K562 (cell line): ENCODE measurements around the gene FAM20C. TPM values are rescaled to one million over a fixed set of nuclear protein-coding genes. Genes with fewer than 3 reads are reported as not detected.
A peak's percentile ranks its signal among the peaks of the same experiment; 100 is the strongest.

Experiments used
- ATF7 ChIP-seq: fragments of 450-650 bp; IDR thresholded peaks from 2 replicates; pipeline ENCODE4 v1.7.1; 2014; ENCODE audit warnings: mild to moderate bottlenecking, moderate library complexity
- BDP1 ChIP-seq: IDR thresholded peaks from 3 replicates; pipeline ENCODE4 v1.6.1; 2011; ENCODE audit not compliant: insufficient read length, insufficient read depth
- CBX3 ChIP-seq, 2 experiments: IDR thresholded peaks; 1 replicate in 1 of 2; 2 replicates in 1 of 2; pipeline ENCODE4 v1.6.1; 2012; ENCODE audit warnings: inconsistent platforms in 2 of 2, low read length in 2 of 2, borderline replicate concordance in 1 of 2, control low read depth in 1 of 2
- EP400 ChIP-seq: fragments of 450-650 bp; IDR thresholded peaks from 2 replicates; pipeline ENCODE4 v1.6.1; 2017; ENCODE audit warnings: antibody characterized with exemption, mild to moderate bottlenecking, moderate library complexity
- MCM3 ChIP-seq: fragments of 450-650 bp; IDR thresholded peaks from 2 replicates; pipeline ENCODE4 v1.6.1; 2016
- NRF1 ChIP-seq, 2 experiments: fragments of 450-650 bp; IDR thresholded peaks in 1 of 2; conservative IDR thresholded peaks in 1 of 2; 2 replicates each; pipeline ENCODE4 v1.6.1; 2014; ENCODE audit warnings: mild to moderate bottlenecking in 2 of 2
- RBM39 ChIP-seq: fragments of 200-400 bp; formaldehyde crosslinking; optimal IDR thresholded peaks from 2 replicates; pipeline ENCODE3; 2018; ENCODE audit warnings: low read depth, low read length
- SMARCC2 ChIP-seq: fragments of 450-650 bp; IDR thresholded peaks from 2 replicates; pipeline ENCODE4 v1.6.1; 2017; ENCODE audit warnings: antibody characterized with exemption, moderate library complexity, mild to moderate bottlenecking, low read depth
- SMARCE1 ChIP-seq: fragments of 450-650 bp; IDR thresholded peaks from 2 replicates; pipeline ENCODE4 v1.7.1; 2016; ENCODE audit warnings: mild to moderate bottlenecking
- SRSF9 ChIP-seq: fragments of 200-400 bp; formaldehyde crosslinking; IDR thresholded peaks from 2 replicates; pipeline ENCODE4 v1.6.1; 2017; ENCODE audit warnings: low read depth, low read length, borderline replicate concordance
- polyA plus RNA-seq, 8 experiments: library from polyadenylated mRNA; depleted of rRNA in 4 of 8; stranded (reverse) in 5 of 8; unstranded in 3 of 8; fragments of >200 nt; fragmentation: Nextera tagmentation in 2 of 8; fragmentation: Illumina TruSeq in 1 of 8; extraction: Ambion mirVana in 2 of 8; extraction: Trizol in 1 of 8; gene quantifications; 2 replicates each; pipeline versions ENCODE4 v1.2.1 to v1.2.3, GENCODE V29; 2011 to 2014; ENCODE audit warnings: inconsistent platforms in 1 of 8, missing spikeins in 1 of 8
- total RNA-seq, 7 experiments: library from RNA; depleted of rRNA in 6 of 7; stranded (reverse); fragments of >200 nt in 6 of 7; fragmentation: Illumina TruSeq in 2 of 7; extraction: Trizol in 2 of 7; gene quantifications; 2 replicates each; pipeline versions ENCODE4 v1.2.1 to v1.2.3, GENCODE V29; 2011 to 2021; ENCODE audit warnings: low replicate concordance in 1 of 7
- TF ChIP-seq, protein P1 (sequence below): fragments of 450-650 bp; IDR thresholded peaks from 2 replicates; pipeline ENCODE4 v1.6.1; 2016; ENCODE audit warnings: mild to moderate bottlenecking, moderate library complexity
- TF ChIP-seq, protein P2 (sequence below): sonication (generic); formaldehyde crosslinking; IDR thresholded peaks from 2 replicates; pipeline ENCODE4 v1.8.1; 2022; ENCODE audit warnings: missing genetic modification reagents
- TF ChIP-seq, protein P3 (sequence below): fragments of 450-650 bp; formaldehyde crosslinking; IDR thresholded peaks from 2 replicates; pipeline ENCODE4 v1.4.0; 2022; ENCODE audit warnings: missing genetic modification characterization

Gene FAM20C
- total and polyA plus RNA-seq, 9 of the 15 experiments (the other 6 are each of a cell fraction or from before 2014, with no cell fraction given) = 0.09 TPM; not detected in 8

DNA sequence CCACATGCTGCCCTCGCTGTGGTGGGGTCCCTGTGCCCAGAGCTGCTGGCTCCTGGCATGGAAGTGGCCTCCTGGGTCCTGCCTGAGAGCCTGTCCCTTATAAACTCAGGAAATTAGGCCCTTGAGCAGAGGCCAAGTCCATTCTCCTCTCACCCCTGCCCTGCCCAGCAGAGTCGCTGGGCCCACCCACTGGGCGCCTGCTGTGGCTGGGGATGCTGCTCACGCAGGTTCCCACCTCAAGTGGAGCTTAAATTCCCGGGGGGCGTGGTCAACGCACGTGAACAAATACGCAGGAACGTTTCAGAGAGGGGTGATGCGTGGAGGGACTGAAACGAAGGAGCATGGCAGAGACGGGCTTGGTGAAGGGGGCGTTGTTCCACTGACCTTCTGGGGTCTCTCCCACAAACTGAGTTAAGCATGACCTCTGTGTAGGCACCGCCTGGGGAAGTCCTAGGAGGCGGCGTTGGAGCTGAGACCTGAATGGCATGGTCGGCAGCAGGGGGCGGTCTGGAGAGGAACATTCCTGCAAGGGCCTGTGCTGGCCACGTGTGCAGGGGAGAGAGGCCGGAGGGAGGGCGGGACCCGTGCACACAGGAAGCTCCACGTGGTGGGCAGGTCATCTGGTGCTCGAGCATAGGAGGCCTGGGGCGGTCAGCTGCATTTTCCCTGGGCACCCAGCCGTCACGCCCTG, 27.9 kb downstream of the FAM20C start (continued):
- TF ChIP-seq, protein P1, sequence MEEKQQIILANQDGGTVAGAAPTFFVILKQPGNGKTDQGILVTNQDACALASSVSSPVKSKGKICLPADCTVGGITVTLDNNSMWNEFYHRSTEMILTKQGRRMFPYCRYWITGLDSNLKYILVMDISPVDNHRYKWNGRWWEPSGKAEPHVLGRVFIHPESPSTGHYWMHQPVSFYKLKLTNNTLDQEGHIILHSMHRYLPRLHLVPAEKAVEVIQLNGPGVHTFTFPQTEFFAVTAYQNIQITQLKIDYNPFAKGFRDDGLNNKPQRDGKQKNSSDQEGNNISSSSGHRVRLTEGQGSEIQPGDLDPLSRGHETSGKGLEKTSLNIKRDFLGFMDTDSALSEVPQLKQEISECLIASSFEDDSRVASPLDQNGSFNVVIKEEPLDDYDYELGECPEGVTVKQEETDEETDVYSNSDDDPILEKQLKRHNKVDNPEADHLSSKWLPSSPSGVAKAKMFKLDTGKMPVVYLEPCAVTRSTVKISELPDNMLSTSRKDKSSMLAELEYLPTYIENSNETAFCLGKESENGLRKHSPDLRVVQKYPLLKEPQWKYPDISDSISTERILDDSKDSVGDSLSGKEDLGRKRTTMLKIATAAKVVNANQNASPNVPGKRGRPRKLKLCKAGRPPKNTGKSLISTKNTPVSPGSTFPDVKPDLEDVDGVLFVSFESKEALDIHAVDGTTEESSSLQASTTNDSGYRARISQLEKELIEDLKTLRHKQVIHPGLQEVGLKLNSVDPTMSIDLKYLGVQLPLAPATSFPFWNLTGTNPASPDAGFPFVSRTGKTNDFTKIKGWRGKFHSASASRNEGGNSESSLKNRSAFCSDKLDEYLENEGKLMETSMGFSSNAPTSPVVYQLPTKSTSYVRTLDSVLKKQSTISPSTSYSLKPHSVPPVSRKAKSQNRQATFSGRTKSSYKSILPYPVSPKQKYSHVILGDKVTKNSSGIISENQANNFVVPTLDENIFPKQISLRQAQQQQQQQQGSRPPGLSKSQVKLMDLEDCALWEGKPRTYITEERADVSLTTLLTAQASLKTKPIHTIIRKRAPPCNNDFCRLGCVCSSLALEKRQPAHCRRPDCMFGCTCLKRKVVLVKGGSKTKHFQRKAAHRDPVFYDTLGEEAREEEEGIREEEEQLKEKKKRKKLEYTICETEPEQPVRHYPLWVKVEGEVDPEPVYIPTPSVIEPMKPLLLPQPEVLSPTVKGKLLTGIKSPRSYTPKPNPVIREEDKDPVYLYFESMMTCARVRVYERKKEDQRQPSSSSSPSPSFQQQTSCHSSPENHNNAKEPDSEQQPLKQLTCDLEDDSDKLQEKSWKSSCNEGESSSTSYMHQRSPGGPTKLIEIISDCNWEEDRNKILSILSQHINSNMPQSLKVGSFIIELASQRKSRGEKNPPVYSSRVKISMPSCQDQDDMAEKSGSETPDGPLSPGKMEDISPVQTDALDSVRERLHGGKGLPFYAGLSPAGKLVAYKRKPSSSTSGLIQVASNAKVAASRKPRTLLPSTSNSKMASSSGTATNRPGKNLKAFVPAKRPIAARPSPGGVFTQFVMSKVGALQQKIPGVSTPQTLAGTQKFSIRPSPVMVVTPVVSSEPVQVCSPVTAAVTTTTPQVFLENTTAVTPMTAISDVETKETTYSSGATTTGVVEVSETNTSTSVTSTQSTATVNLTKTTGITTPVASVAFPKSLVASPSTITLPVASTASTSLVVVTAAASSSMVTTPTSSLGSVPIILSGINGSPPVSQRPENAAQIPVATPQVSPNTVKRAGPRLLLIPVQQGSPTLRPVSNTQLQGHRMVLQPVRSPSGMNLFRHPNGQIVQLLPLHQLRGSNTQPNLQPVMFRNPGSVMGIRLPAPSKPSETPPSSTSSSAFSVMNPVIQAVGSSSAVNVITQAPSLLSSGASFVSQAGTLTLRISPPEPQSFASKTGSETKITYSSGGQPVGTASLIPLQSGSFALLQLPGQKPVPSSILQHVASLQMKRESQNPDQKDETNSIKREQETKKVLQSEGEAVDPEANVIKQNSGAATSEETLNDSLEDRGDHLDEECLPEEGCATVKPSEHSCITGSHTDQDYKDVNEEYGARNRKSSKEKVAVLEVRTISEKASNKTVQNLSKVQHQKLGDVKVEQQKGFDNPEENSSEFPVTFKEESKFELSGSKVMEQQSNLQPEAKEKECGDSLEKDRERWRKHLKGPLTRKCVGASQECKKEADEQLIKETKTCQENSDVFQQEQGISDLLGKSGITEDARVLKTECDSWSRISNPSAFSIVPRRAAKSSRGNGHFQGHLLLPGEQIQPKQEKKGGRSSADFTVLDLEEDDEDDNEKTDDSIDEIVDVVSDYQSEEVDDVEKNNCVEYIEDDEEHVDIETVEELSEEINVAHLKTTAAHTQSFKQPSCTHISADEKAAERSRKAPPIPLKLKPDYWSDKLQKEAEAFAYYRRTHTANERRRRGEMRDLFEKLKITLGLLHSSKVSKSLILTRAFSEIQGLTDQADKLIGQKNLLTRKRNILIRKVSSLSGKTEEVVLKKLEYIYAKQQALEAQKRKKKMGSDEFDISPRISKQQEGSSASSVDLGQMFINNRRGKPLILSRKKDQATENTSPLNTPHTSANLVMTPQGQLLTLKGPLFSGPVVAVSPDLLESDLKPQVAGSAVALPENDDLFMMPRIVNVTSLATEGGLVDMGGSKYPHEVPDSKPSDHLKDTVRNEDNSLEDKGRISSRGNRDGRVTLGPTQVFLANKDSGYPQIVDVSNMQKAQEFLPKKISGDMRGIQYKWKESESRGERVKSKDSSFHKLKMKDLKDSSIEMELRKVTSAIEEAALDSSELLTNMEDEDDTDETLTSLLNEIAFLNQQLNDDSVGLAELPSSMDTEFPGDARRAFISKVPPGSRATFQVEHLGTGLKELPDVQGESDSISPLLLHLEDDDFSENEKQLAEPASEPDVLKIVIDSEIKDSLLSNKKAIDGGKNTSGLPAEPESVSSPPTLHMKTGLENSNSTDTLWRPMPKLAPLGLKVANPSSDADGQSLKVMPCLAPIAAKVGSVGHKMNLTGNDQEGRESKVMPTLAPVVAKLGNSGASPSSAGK = peak; percentile 83
- TF ChIP-seq BDP1 (no peak), SRSF9 (no peak), SMARCE1 (no peak), CBX3 (IDR thresholded peaks at IDR 0.05; ENCODE audit: borderline replicate concordance in 1 of 2, low read length in 2 of 2) (peak in 1 of 2 experiments; percentile 34; a peak in 1 of 3 replicates), NRF1 (conservative IDR thresholded peaks at IDR 0.05 in 1 of 2, IDR thresholded peaks at IDR 0.05 in 1 of 2) (0 out of 4 replicates have a peak, but pooled peaks of 1 of the 2 experiments have one; percentile 12), ATF7 (no peak), MCM3 (no peak), EP400 (peak; percentile 74; the same call in 1 of the 2 replicates), SMARCC2 (no peak), RBM39 (no peak)
- TF ChIP-seq, protein P2, sequence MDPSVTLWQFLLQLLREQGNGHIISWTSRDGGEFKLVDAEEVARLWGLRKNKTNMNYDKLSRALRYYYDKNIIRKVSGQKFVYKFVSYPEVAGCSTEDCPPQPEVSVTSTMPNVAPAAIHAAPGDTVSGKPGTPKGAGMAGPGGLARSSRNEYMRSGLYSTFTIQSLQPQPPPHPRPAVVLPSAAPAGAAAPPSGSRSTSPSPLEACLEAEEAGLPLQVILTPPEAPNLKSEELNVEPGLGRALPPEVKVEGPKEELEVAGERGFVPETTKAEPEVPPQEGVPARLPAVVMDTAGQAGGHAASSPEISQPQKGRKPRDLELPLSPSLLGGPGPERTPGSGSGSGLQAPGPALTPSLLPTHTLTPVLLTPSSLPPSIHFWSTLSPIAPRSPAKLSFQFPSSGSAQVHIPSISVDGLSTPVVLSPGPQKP (CRISPR knock-in tag) = no peak
- TF ChIP-seq, protein P3, sequence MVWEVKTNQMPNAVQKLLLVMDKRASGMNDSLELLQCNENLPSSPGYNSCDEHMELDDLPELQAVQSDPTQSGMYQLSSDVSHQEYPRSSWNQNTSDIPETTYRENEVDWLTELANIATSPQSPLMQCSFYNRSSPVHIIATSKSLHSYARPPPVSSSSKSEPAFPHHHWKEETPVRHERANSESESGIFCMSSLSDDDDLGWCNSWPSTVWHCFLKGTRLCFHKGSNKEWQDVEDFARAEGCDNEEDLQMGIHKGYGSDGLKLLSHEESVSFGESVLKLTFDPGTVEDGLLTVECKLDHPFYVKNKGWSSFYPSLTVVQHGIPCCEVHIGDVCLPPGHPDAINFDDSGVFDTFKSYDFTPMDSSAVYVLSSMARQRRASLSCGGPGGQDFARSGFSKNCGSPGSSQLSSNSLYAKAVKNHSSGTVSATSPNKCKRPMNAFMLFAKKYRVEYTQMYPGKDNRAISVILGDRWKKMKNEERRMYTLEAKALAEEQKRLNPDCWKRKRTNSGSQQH (CRISPR knock-in tag) = no peak
